ENCODE results near the gene OMP.

GRCh38 chr11:77055913-77056312 is 46.7 kb upstream of the OMP start:
- TF ChIP-seq CTCF (IDR thresholded peaks at IDR 0.05) = no peak
- TF ChIP-seq ZFX (IDR thresholded peaks at IDR 0.05; ENCODE audit: borderline replicate concordance) = no peak

Measured in 22Rv1 (cell line).